IMR-90 (cell line): ENCODE data around the gene TIGD1. TPM values are rescaled to one million over a fixed set of nuclear protein-coding genes. Genes with fewer than 3 reads are reported as not detected.

Source experiments
- ATAC-seq: fragments of 200-7000 bp; cut with Tn5 transposase; 2 replicates; pipeline ENCODE4 v1.9.1; 2020; ENCODE audit warnings: low read depth, mild to moderate bottlenecking, moderate library complexity
- BruUV-seq: library from RNA; stranded (reverse); fragments of 400-500 nt; replicated peaks from 2 replicates; lab custom pipeline; 2021; lab: Mats Ljungman, UMichigan
- CTCF ChIA-PET: fragments of 300-600 bp; formaldehyde crosslinking; extraction: SDS; loops from one replicate; lab custom pipeline; 2021; ENCODE audit warnings: antibody characterized with exemption; lab: Yijun Ruan, JAX
- POLR2A ChIA-PET: fragments of 300-600 bp; sonication (Branson Sonifier 250); formaldehyde crosslinking; loops from one replicate; lab custom pipeline; 2022; ENCODE audit warnings: antibody characterized with exemption; ENCODE audit not compliant: unreplicated experiment; lab: Charles Lee
- DNase-seq: peaks from one replicate; pipeline ENCODE4 v3.0.0; 2013
- H2AFZ ChIP-seq: replicated peaks from 2 replicates; pipeline ENCODE3; 2013; ENCODE audit warnings: low read length, mild to moderate bottlenecking; ENCODE audit not compliant: poor library complexity
- H2AK5ac ChIP-seq: 2 replicates; pipeline ENCODE4 v1.6.1; 2013; ENCODE audit warnings: low read depth, low read length, inconsistent platforms
- H2AK9ac ChIP-seq: replicated peaks from 2 replicates; pipeline ENCODE3; 2013; ENCODE audit warnings: mild to moderate bottlenecking, low read depth, low read length, moderate library complexity; ENCODE audit not compliant: poor library complexity
- H2BK120ac ChIP-seq: 2 replicates; pipeline ENCODE4 v1.6.1; 2013; ENCODE audit warnings: low read depth, low read length, inconsistent platforms
- H2BK15ac ChIP-seq: 3 replicates; pipeline ENCODE4 v1.6.1; 2013; ENCODE audit warnings: low read depth, low read length, inconsistent platforms
- H2BK20ac ChIP-seq: 2 replicates; pipeline ENCODE4 v1.6.1; 2013; ENCODE audit warnings: low read depth, mild to moderate bottlenecking, inconsistent platforms, low read length, moderate library complexity
- H2BK5ac ChIP-seq: 2 replicates; pipeline ENCODE4 v1.6.1; 2013; ENCODE audit warnings: mild to moderate bottlenecking, low read depth, low read length, inconsistent platforms; ENCODE audit not compliant: poor library complexity, severe bottlenecking
- H3K14ac ChIP-seq: replicated peaks from 2 replicates; pipeline ENCODE4 v1.6.1; 2013; ENCODE audit warnings: low read depth, low read length, inconsistent platforms
- H3K18ac ChIP-seq: 2 replicates; pipeline ENCODE4 v1.6.1; 2013; ENCODE audit warnings: low read depth, low read length, control low read depth
- H3K23ac ChIP-seq: 2 replicates; pipeline ENCODE4 v1.6.1; 2013; ENCODE audit warnings: low read depth, low read length, inconsistent platforms
- H3K27ac ChIP-seq: 2 replicates; pipeline ENCODE4 v1.5.1; 2013; ENCODE audit warnings: mild to moderate bottlenecking, control low read depth, low read length; ENCODE audit not compliant: insufficient read depth
- H3K27me3 ChIP-seq: 2 replicates; pipeline ENCODE4 v1.6.1; 2013; ENCODE audit warnings: low read length; ENCODE audit not compliant: control insufficient read depth, insufficient read depth
- H3K36me3 ChIP-seq: 2 replicates; pipeline ENCODE4 v1.6.1; 2013; ENCODE audit warnings: low read length, mixed read lengths; ENCODE audit not compliant: control insufficient read depth, insufficient read depth
- H3K4ac ChIP-seq: 2 replicates; pipeline ENCODE4 v1.6.1; 2013; ENCODE audit warnings: low read depth, low read length, inconsistent platforms
- H3K4me1 ChIP-seq: 2 replicates; pipeline ENCODE4 v1.6.1; 2013; ENCODE audit warnings: low read length, mixed read lengths; ENCODE audit not compliant: control insufficient read depth, insufficient read depth
- H3K4me2 ChIP-seq: 2 replicates; pipeline ENCODE4 v1.6.1; 2013; ENCODE audit warnings: low read depth, mild to moderate bottlenecking, control low read depth, low read length, moderate library complexity
- H3K4me3 ChIP-seq: 2 replicates; pipeline ENCODE4 v1.5.1; 2013; ENCODE audit warnings: low read depth, mild to moderate bottlenecking, control low read depth, low read length, moderate library complexity; ENCODE audit not compliant: insufficient read depth
- H3K56ac ChIP-seq: 2 replicates; pipeline ENCODE4 v1.6.1; 2013; ENCODE audit warnings: low read length, inconsistent platforms; ENCODE audit not compliant: insufficient read depth; ENCODE audit errors: extremely low read depth
- H3K79me1 ChIP-seq, 2 experiments: 2 replicates each; pipeline ENCODE4 v1.6.1; 2013; ENCODE audit warnings: low read length in 2 of 2, inconsistent platforms in 1 of 2, low read depth in 1 of 2
- H3K9ac ChIP-seq: 2 replicates; pipeline ENCODE4 v1.6.1; 2013; ENCODE audit warnings: low read depth, low read length, control low read depth
- H3K9me1 ChIP-seq: 2 replicates; pipeline ENCODE4 v1.6.1; 2013; ENCODE audit warnings: low read length, inconsistent platforms; ENCODE audit not compliant: insufficient read depth
- H3K9me3 ChIP-seq: 2 replicates; pipeline ENCODE4 v1.6.1; 2013; ENCODE audit warnings: low read length; ENCODE audit not compliant: control insufficient read depth, insufficient read depth
- H4K20me1 ChIP-seq: 2 replicates; pipeline ENCODE4 v1.6.1; 2013; ENCODE audit warnings: low read length, inconsistent platforms; ENCODE audit not compliant: insufficient read depth
- H4K5ac ChIP-seq: 2 replicates; pipeline ENCODE4 v1.6.1; 2013; ENCODE audit warnings: mild to moderate bottlenecking, low read depth, low read length, control low read depth
- H4K8ac ChIP-seq, 2 experiments: 2 replicates each; pipeline ENCODE4 v1.6.1; 2013; ENCODE audit warnings: low read depth in 2 of 2, low read length in 2 of 2, control low read depth in 1 of 2, inconsistent platforms in 1 of 2
- H4K91ac ChIP-seq: 2 replicates; pipeline ENCODE4 v1.6.1; 2013; ENCODE audit warnings: low read depth, low read length, inconsistent platforms; ENCODE audit not compliant: insufficient read depth
- WGBS, 2 experiments: methylation state at CpG; one replicate each; pipeline versions ENCODE4 v1.1.5 to v1.1.7; 2013; ENCODE audit warnings: missing lambda C conversion rate in 2 of 2; ENCODE audit not compliant: insufficient read length in 1 of 2; ENCODE audit errors: extremely low coverage in 2 of 2; 5-methylcytosine and 5-hydroxymethylcytosine counted together
- dilution Hi-C: fragments of 300-500 bp; cut with HindIII; formaldehyde crosslinking; loops from one replicate; pipeline ENCODE4 v1.14.3; 2018; ENCODE audit warnings: low sequenced_read_pairs; ENCODE audit not compliant: unreplicated experiment
- in situ Hi-C: fragments of 300-500 bp; cut with MboI; formaldehyde crosslinking; loops from 3 replicates; pipeline ENCODE4 v1.14.3; 2019; ENCODE audit warnings: low sequenced_read_pairs, inconsistent platforms, mixed read lengths
- intact Hi-C: fragments of 100-400 bp; cut with micrococcal nuclease; formaldehyde crosslinking; loops from 2 replicates; pipeline ENCODE4 v1.10.0; 2022
- polyA plus RNA-seq, 3 experiments: library from polyadenylated mRNA; depleted of rRNA; stranded (reverse); fragments of >200 nt; gene quantifications; 2 replicates each; pipeline ENCODE4 v1.2.3, GENCODE V29; 2012; ENCODE audit warnings: low replicate concordance in 1 of 3
- total RNA-seq: library from RNA; depleted of rRNA; stranded (reverse); fragments of >200 nt; gene quantifications from 2 replicates; pipeline ENCODE4 v1.2.3, GENCODE V29; 2012
- TF ChIP-seq, protein P1 (sequence below): fragments of 150-350 bp; IDR thresholded peaks from 2 replicates; pipeline ENCODE4 v1.6.1; 2016; ENCODE audit warnings: low read depth, mild to moderate bottlenecking, low read length, moderate library complexity, borderline replicate concordance

The TIGD1 gene
- total and polyA plus RNA-seq, 2 of the 4 experiments (the other 2 are of a cell fraction): 2.7 to 2.9 TPM

DNA sequence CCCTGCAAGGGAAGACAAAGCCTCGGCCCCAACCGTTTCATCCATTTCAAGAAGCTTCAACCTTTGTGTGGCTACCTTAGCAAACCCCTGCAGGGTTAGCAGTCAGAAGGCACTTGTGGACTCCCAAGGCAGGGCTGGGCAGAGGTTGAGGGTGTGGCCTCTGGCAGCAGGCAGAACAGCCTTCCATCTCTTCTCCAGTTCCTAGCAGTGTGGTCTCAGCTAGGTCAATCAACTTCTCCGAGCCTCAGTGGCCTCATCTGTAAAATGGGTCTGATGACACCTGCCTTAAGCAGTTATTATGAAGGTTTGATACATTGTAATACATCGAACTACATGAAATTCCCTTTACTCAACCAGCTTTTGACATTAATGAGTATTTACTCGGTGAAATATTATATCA is 37.0 kb downstream of the TIGD1 start:
- Histone ChIP-seq H3K23ac (no peak overlapping the region), H2BK15ac (no peak overlapping the region), H4K91ac (no peak overlapping the region), H3K4me1 (no peaks in the 10 kb centered on the region), H2AK5ac (no peak overlapping the region), H3K14ac (no peak overlapping the region), H2BK5ac (no peak overlapping the region), H3K56ac (no peak overlapping the region), H4K20me1 (no peaks in the 10 kb centered on the region), H4K5ac (no peak overlapping the region), H2AFZ (no peak overlapping the region), H3K27ac (no peak overlapping the region), H3K4me2 (no peak overlapping the region), H3K4ac (no peak overlapping the region), H3K4me3 (no peak overlapping the region), H3K27me3 (peaks cover 39% of the 10 kb centered on the region), H2AK9ac (no peak overlapping the region), H3K9me3 (no peaks in the 10 kb centered on the region), H2BK120ac (no peak overlapping the region), H3K9me1 (no peaks in the 10 kb centered on the region), H3K36me3 (no peaks in the 10 kb centered on the region), H4K8ac (no peak overlapping the region), H3K18ac (no peak overlapping the region), H3K79me1 (no peaks in the 10 kb centered on the region), H3K9ac (no peak overlapping the region), H2BK20ac (no peak overlapping the region)
- CTCF ChIA-PET: no interaction called here
- POLR2A ChIA-PET: no interaction called here
- dilution Hi-C loops: no loop called here
- intact Hi-C loops: no loop called here
- no peak for DNase-seq
- TF ChIP-seq, protein P1, sequence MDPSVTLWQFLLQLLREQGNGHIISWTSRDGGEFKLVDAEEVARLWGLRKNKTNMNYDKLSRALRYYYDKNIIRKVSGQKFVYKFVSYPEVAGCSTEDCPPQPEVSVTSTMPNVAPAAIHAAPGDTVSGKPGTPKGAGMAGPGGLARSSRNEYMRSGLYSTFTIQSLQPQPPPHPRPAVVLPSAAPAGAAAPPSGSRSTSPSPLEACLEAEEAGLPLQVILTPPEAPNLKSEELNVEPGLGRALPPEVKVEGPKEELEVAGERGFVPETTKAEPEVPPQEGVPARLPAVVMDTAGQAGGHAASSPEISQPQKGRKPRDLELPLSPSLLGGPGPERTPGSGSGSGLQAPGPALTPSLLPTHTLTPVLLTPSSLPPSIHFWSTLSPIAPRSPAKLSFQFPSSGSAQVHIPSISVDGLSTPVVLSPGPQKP: no peak
- ATAC-seq: no peak
- in situ Hi-C loops: no loop called here
- WGBS, 2 experiments: 20% methylated on average over 1 of the region's 5 CpGs; no CpG with 5 or more reads in 1 of the 2 experiments
- no TSS peak for BruUV-seq
